K562 (cell line): ENCODE results near the gene EFNA1. TPM values are rescaled to one million over a fixed set of nuclear protein-coding genes. Genes with fewer than 3 reads are reported as not detected.

Experiments
- KDM4B ChIP-seq, 2 experiments: fragments of 450-650 bp in 1 of 2; sonication (generic) in 1 of 2; IDR thresholded peaks; 2 replicates each; pipeline ENCODE4 v1.6.1; 2016 to 2017; ENCODE audit warnings: borderline replicate concordance in 2 of 2, antibody characterized with exemption in 1 of 2, low read depth in 1 of 2, mild to moderate bottlenecking in 1 of 2
- KLF13 ChIP-seq: fragments of 450-650 bp; IDR thresholded peaks from 2 replicates; pipeline ENCODE4 v1.6.1; 2016; ENCODE audit warnings: missing genetic modification characterization, low read depth, mild to moderate bottlenecking, missing compliant biosample characterization, moderate library complexity, borderline replicate concordance
- MTF1 ChIP-seq: fragments of 250-450 bp; sonication (Bioruptor Pico); IDR thresholded peaks from 2 replicates; pipeline ENCODE4 v1.9.0; 2021; ENCODE audit warnings: moderate library complexity, mild to moderate bottlenecking, inconsistent platforms, borderline replicate concordance
- MXI1 ChIP-seq: IDR thresholded peaks from 2 replicates; pipeline ENCODE4 v1.6.1; 2011; ENCODE audit warnings: low read depth, mild to moderate bottlenecking, improper control_type of control experiment, low read length
- MYC ChIP-seq, 2 experiments: fragments of 250-450 bp in 1 of 2; sonication (Bioruptor Pico) in 1 of 2; IDR thresholded peaks; 2 replicates each; pipeline versions ENCODE4 v1.5.1 to v1.6.1; 2012 to 2021; ENCODE audit warnings: low read depth in 2 of 2, borderline replicate concordance in 1 of 2, improper control_type of control experiment in 1 of 2, low read length in 1 of 2, mild to moderate bottlenecking in 1 of 2, moderate library complexity in 1 of 2
- RFX7 ChIP-seq: fragments of 250-450 bp; sonication (Bioruptor Pico); IDR thresholded peaks from 2 replicates; pipeline ENCODE4 v1.5.1; 2021; ENCODE audit warnings: mild to moderate bottlenecking
- RNF2 ChIP-seq: sonication (generic); IDR thresholded peaks from 2 replicates; pipeline ENCODE4 v1.6.1; 2016
- SMARCB1 ChIP-seq: IDR thresholded peaks from 2 replicates; pipeline ENCODE4 v1.6.1; 2011; ENCODE audit warnings: improper control_type of control experiment, low read depth; ENCODE audit not compliant: insufficient read length
- TAF15 ChIP-seq: fragments of 200-400 bp; formaldehyde crosslinking; IDR thresholded peaks from 2 replicates; pipeline ENCODE4 v1.6.1; 2017; ENCODE audit warnings: mild to moderate bottlenecking, low read depth, low read length, moderate library complexity
- ZFP36 ChIP-seq: fragments of 150-350 bp; IDR thresholded peaks from 2 replicates; pipeline ENCODE4 v1.6.1; 2018; ENCODE audit warnings: low read length, low read depth; ENCODE audit not compliant: partially characterized antibody
- ZKSCAN3 ChIP-seq: fragments of 250-450 bp; sonication (Bioruptor Pico); IDR thresholded peaks from 2 replicates; pipeline ENCODE4 v1.4.0; 2020
- ZNF561 ChIP-seq: fragments of 450-650 bp; formaldehyde crosslinking; conservative IDR thresholded peaks from 2 replicates; pipeline ENCODE4 v1.4.0; 2020; ENCODE audit warnings: mild to moderate bottlenecking, moderate library complexity
- polyA plus RNA-seq, 8 experiments: library from polyadenylated mRNA; depleted of rRNA in 4 of 8; stranded (reverse) in 5 of 8; unstranded in 3 of 8; fragments of >200 nt; fragmentation: Nextera tagmentation in 2 of 8; fragmentation: Illumina TruSeq in 1 of 8; extraction: Ambion mirVana in 2 of 8; extraction: Trizol in 1 of 8; gene quantifications; 2 replicates each; pipeline versions ENCODE4 v1.2.1 to v1.2.3, GENCODE V29; 2011 to 2014; ENCODE audit warnings: inconsistent platforms in 1 of 8, missing spikeins in 1 of 8
- total RNA-seq, 7 experiments: library from RNA; depleted of rRNA in 6 of 7; stranded (reverse); fragments of >200 nt in 6 of 7; fragmentation: Illumina TruSeq in 2 of 7; extraction: Trizol in 2 of 7; gene quantifications; 2 replicates each; pipeline versions ENCODE4 v1.2.1 to v1.2.3, GENCODE V29; 2011 to 2021; ENCODE audit warnings: low replicate concordance in 1 of 7
- TF ChIP-seq, protein P1 (sequence below): fragments of 450-650 bp; IDR thresholded peaks from 2 replicates; pipeline ENCODE4 v1.6.1; 2017; ENCODE audit warnings: antibody characterized with exemption
- TF ChIP-seq, protein P2 (sequence below): fragments of 200-800 bp; sonication (Bioruptor generic); IDR thresholded peaks from 2 replicates; pipeline ENCODE4 v1.6.1; 2017; ENCODE audit warnings: missing genetic modification characterization, missing compliant biosample characterization
- TF ChIP-seq, protein P3 (sequence below): fragments of 250-450 bp; sonication (Bioruptor Pico); IDR thresholded peaks from 2 replicates; pipeline ENCODE4 v1.5.0; 2021; ENCODE audit warnings: mild to moderate bottlenecking, moderate library complexity

Gene EFNA1
- total and polyA plus RNA-seq, 9 of the 15 experiments (the other 6 are each of a cell fraction or from before 2014, with no cell fraction given) = 2.1 to 9.3 (median 3.0) TPM

DNA sequence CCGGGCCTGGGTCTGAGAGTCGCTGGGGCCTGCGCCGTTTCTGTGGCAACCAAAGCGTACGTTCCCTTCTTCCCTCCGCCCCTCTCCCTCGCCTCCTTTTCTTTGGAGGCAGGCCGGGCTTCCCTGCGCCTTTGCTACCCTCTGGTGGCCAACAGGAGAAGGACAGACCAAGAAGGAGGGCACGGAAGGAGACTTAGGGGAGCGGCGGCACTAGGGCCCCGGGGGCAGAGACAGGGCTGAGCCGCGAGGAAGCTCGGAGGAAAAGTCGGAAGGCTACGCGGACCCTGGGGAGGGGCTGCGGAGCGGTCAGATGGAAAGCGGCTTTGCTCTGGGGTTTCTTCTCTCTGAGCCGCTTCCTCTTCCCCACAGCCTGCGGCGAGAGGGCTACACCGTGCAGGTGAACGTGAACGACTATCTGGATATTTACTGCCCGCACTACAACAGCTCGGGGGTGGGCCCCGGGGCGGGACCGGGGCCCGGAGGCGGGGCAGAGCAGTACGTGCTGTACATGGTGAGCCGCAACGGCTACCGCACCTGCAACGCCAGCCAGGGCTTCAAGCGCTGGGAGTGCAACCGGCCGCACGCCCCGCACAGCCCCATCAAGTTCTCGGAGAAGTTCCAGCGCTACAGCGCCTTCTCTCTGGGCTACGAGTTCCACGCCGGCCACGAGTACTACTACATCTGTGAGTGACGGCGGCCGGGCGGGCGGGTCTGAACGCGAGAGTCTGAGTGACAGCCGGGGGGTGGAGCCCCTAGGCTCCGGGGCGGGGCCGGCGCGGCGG lies 42.8 kb upstream of the EFNA1 start (continued):
- TF ChIP-seq, protein P1, sequence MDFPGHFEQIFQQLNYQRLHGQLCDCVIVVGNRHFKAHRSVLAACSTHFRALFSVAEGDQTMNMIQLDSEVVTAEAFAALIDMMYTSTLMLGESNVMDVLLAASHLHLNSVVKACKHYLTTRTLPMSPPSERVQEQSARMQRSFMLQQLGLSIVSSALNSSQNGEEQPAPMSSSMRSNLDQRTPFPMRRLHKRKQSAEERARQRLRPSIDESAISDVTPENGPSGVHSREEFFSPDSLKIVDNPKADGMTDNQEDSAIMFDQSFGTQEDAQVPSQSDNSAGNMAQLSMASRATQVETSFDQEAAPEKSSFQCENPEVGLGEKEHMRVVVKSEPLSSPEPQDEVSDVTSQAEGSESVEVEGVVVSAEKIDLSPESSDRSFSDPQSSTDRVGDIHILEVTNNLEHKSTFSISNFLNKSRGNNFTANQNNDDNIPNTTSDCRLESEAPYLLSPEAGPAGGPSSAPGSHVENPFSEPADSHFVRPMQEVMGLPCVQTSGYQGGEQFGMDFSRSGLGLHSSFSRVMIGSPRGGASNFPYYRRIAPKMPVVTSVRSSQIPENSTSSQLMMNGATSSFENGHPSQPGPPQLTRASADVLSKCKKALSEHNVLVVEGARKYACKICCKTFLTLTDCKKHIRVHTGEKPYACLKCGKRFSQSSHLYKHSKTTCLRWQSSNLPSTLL = no peak
- TF ChIP-seq MYC (IDR thresholded peaks at IDR 0.05; ENCODE audit: low read depth, low read length) (peak; percentile 56; the same call in 1 of the 2 replicates), MYC (CRISPR knock-in tag; IDR thresholded peaks at IDR 0.05; ENCODE audit: borderline replicate concordance, low read depth) (no peak), SMARCB1 (no peak), RFX7 (CRISPR knock-in tag) (no peak), ZNF561 (CRISPR knock-in tag) (no peak), RNF2 (peak; percentile 71), TAF15 (no peak), MXI1 (no peak; the same call in 1 of the 2 replicates), KDM4B (IDR thresholded peaks at IDR 0.05; ENCODE audit: borderline replicate concordance in 2 of 2, low read depth in 1 of 2) (no peak), ZKSCAN3 (no peak), KLF13 (peak; percentile 38; the same call in 1 of the 2 replicates), MTF1 (no peak), ZFP36 (peak; percentile 5)
- TF ChIP-seq, protein P2, sequence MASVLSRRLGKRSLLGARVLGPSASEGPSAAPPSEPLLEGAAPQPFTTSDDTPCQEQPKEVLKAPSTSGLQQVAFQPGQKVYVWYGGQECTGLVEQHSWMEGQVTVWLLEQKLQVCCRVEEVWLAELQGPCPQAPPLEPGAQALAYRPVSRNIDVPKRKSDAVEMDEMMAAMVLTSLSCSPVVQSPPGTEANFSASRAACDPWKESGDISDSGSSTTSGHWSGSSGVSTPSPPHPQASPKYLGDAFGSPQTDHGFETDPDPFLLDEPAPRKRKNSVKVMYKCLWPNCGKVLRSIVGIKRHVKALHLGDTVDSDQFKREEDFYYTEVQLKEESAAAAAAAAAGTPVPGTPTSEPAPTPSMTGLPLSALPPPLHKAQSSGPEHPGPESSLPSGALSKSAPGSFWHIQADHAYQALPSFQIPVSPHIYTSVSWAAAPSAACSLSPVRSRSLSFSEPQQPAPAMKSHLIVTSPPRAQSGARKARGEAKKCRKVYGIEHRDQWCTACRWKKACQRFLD (CRISPR knock-in tag) = no peak
- TF ChIP-seq, protein P3, sequence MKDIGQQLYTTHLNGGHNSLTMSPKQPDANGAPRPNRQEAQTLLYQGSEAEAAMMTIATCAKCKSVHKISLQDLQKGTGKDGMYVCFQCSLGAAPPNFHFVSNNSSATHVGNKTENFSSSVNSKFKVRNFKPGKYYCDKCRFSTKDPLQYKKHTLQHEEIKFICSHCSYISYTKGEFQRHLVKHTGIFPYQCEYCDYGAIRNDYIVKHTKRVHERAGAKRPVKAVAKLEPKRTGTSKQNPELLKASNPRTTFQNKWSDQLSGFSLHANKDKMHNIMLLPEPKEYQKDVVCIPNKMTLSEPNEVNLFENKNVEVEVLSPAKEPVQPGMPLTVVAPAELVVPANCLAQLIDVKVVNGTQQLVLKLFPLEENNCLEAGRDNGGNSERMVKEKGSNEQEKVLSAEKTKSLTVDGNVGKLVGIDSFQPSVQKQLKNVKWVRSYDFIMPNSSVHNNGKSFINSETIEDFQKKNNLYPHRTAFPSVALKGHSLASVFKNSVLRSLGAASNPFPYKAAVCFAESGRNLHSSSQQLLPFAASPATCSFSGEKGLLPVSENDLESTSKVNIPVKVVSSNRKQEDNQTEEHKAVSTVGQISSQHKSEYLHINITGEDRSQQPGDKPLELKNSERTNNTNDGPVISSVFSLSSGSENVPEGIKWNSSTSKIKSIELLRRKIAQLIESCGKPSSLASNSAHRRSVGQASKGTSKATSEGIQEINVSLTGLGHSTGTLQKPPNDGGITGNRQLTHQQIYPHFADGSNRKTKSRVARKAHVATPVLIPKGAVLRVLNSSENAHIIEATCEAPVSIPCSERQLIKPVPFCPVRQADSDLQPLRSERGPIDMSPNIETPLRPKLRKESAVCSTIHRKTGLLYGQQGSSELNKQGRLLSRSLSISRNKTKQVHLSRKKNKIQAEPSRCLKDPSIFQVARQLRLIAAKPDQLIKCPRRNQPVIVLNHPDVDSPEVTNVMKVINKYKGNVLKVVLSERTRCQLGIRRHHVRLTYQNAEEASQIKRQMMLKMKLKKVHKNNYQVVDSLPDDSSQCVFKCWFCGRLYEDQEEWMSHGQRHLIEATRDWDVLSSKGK (CRISPR knock-in tag) = no peak
